HEK293 (cell line): Measurements from ENCODE around the gene VASP.

Experiments used
- CTCF ChIP-seq: fragments of 450-650 bp; formaldehyde crosslinking; IDR thresholded peaks from 2 replicates; pipeline ENCODE4 v1.5.1; 2016; ENCODE audit warnings: missing biosample characterization, missing genetic modification characterization
- HOXC10 ChIP-seq: sonication (generic); formaldehyde crosslinking; IDR thresholded peaks from 2 replicates; pipeline ENCODE4 v1.8.1; 2023; ENCODE audit warnings: mild to moderate bottlenecking, missing genetic modification reagents
- KLF16 ChIP-seq: fragments of 450-650 bp; formaldehyde crosslinking; IDR thresholded peaks from 2 replicates; pipeline ENCODE4 v1.5.1; 2017; ENCODE audit warnings: missing biosample characterization, missing genetic modification characterization
- KLF7 ChIP-seq: fragments of 450-650 bp; formaldehyde crosslinking; IDR thresholded peaks from 2 replicates; pipeline ENCODE4 v1.5.1; 2016; ENCODE audit warnings: missing biosample characterization, missing genetic modification characterization, borderline replicate concordance
- MYNN ChIP-seq: fragments of 450-650 bp; formaldehyde crosslinking; IDR thresholded peaks from 2 replicates; pipeline ENCODE4 v1.5.1; 2016; ENCODE audit warnings: missing biosample characterization, missing genetic modification characterization, borderline replicate concordance
- PRDM1 ChIP-seq: fragments of 450-650 bp; formaldehyde crosslinking; IDR thresholded peaks from 2 replicates; pipeline ENCODE4; 2016; ENCODE audit warnings: missing biosample characterization, missing genetic modification characterization
- REPIN1 ChIP-seq: fragments of 450-650 bp; formaldehyde crosslinking; IDR thresholded peaks from 2 replicates; pipeline ENCODE4 v1.5.1; 2017; ENCODE audit warnings: missing biosample characterization, missing genetic modification characterization, low read depth
- REST ChIP-seq: fragments of 450-650 bp; formaldehyde crosslinking; IDR thresholded peaks from 2 replicates; pipeline ENCODE4 v1.5.1; 2016; ENCODE audit warnings: missing biosample characterization, missing genetic modification characterization
- ZBTB11 ChIP-seq: fragments of 450-650 bp; formaldehyde crosslinking; conservative IDR thresholded peaks from 2 replicates; pipeline ENCODE4 v1.5.1; 2016; ENCODE audit warnings: low read depth, missing biosample characterization, missing genetic modification characterization
- ZBTB26 ChIP-seq: fragments of 450-650 bp; formaldehyde crosslinking; optimal IDR thresholded peaks from 2 replicates; pipeline ENCODE3; 2016; ENCODE audit warnings: missing biosample characterization, mild to moderate bottlenecking, missing genetic modification characterization
- ZBTB48 ChIP-seq: fragments of 450-650 bp; formaldehyde crosslinking; IDR thresholded peaks from 2 replicates; pipeline ENCODE4 v1.5.1; 2016; ENCODE audit warnings: missing biosample characterization, missing genetic modification characterization
- ZFHX2 ChIP-seq: fragments of 450-650 bp; formaldehyde crosslinking; conservative IDR thresholded peaks from 2 replicates; pipeline ENCODE4 v1.5.1; 2016; ENCODE audit warnings: missing biosample characterization, missing genetic modification characterization
- ZFP3 ChIP-seq: fragments of 450-650 bp; formaldehyde crosslinking; IDR thresholded peaks from 2 replicates; pipeline ENCODE4 v1.5.1; 2016; ENCODE audit warnings: low read depth, missing biosample characterization, missing genetic modification characterization
- ZFP69B ChIP-seq: fragments of 450-650 bp; formaldehyde crosslinking; IDR thresholded peaks from 2 replicates; pipeline ENCODE4 v1.5.1; 2016; ENCODE audit warnings: missing biosample characterization, missing genetic modification characterization
- ZNF133 ChIP-seq: fragments of 450-650 bp; formaldehyde crosslinking; IDR thresholded peaks from 2 replicates; pipeline ENCODE4 v1.5.1; 2016; ENCODE audit warnings: missing biosample characterization, missing genetic modification characterization
- ZNF174 ChIP-seq: fragments of 450-650 bp; formaldehyde crosslinking; IDR thresholded peaks from 2 replicates; pipeline ENCODE4 v1.5.0; 2017; ENCODE audit warnings: missing biosample characterization, mild to moderate bottlenecking, missing genetic modification characterization
- ZNF23 ChIP-seq: fragments of 450-650 bp; formaldehyde crosslinking; IDR thresholded peaks from 2 replicates; pipeline ENCODE4 v1.5.1; 2016; ENCODE audit warnings: missing biosample characterization, missing genetic modification characterization, borderline replicate concordance
- ZNF266 ChIP-seq: fragments of 450-650 bp; formaldehyde crosslinking; IDR thresholded peaks from 2 replicates; pipeline ENCODE4 v1.5.1; 2016; ENCODE audit warnings: missing biosample characterization, missing genetic modification characterization, low read depth
- ZNF341 ChIP-seq: fragments of 450-650 bp; formaldehyde crosslinking; IDR thresholded peaks from 2 replicates; pipeline ENCODE4; 2016; ENCODE audit warnings: low read depth, missing biosample characterization, missing genetic modification characterization
- ZNF366 ChIP-seq: fragments of 450-650 bp; formaldehyde crosslinking; conservative IDR thresholded peaks from 2 replicates; pipeline ENCODE4 v1.5.1; 2016; ENCODE audit warnings: missing biosample characterization, missing genetic modification characterization
- ZNF394 ChIP-seq: fragments of 450-650 bp; formaldehyde crosslinking; IDR thresholded peaks from 2 replicates; pipeline ENCODE4 v1.5.1; 2016; ENCODE audit warnings: missing biosample characterization, missing genetic modification characterization, mild to moderate bottlenecking, moderate library complexity, borderline replicate concordance
- ZNF404 ChIP-seq: fragments of 450-650 bp; formaldehyde crosslinking; IDR thresholded peaks from 2 replicates; pipeline ENCODE4 v1.5.1; 2017; ENCODE audit warnings: missing biosample characterization, missing genetic modification characterization
- ZNF426 ChIP-seq: fragments of 450-650 bp; formaldehyde crosslinking; IDR thresholded peaks from 2 replicates; pipeline ENCODE4 v1.5.1; 2017; ENCODE audit warnings: missing biosample characterization, missing genetic modification characterization, mild to moderate bottlenecking, inconsistent platforms, moderate library complexity
- ZNF488 ChIP-seq: fragments of 450-650 bp; formaldehyde crosslinking; IDR thresholded peaks from 2 replicates; pipeline ENCODE4 v1.5.1; 2016; ENCODE audit warnings: missing biosample characterization, missing genetic modification characterization
- ZNF571 ChIP-seq: fragments of 450-650 bp; formaldehyde crosslinking; IDR thresholded peaks from 2 replicates; pipeline ENCODE4 v1.5.0; 2017; ENCODE audit warnings: missing biosample characterization, missing genetic modification characterization
- ZNF768 ChIP-seq: fragments of 450-650 bp; formaldehyde crosslinking; IDR thresholded peaks from 2 replicates; pipeline ENCODE4 v1.5.1; 2018; ENCODE audit warnings: missing biosample characterization, mild to moderate bottlenecking, missing genetic modification characterization
- ZNF843 ChIP-seq: fragments of 450-650 bp; formaldehyde crosslinking; IDR thresholded peaks from 2 replicates; pipeline ENCODE4 v1.5.1; 2016; ENCODE audit warnings: missing biosample characterization, missing genetic modification characterization
- ZXDB ChIP-seq: fragments of 450-650 bp; formaldehyde crosslinking; IDR thresholded peaks from 2 replicates; pipeline ENCODE4 v1.5.1; 2016; ENCODE audit warnings: missing biosample characterization, missing genetic modification characterization

VASP gene

GRCh38 chr19:45485305-45486077 is 21.8 kb upstream of the VASP start (continued):
- TF ChIP-seq KLF7 (tag by site-specific recombination) (no peak), ZNF341 (tag by site-specific recombination) (no peak), ZNF404 (tag by site-specific recombination) (no peak), ZNF768 (no peak), ZBTB26 (tag by site-specific recombination) (no peak), REPIN1 (no peak), REST (tag by site-specific recombination) (no peak), ZFP69B (tag by site-specific recombination) (no peak), ZNF394 (tag by site-specific recombination) (no peak; the same call in 1 of the 2 replicates), ZNF488 (no peak), HOXC10 (CRISPR knock-in tag) (no peak), ZBTB48 (peak; percentile 80; the same call in 1 of the 2 replicates), ZBTB11 (tag by site-specific recombination) (peak; percentile 37), ZNF133 (no peak), MYNN (tag by site-specific recombination) (no peak), ZFP3 (tag by site-specific recombination) (no peak), ZNF366 (tag by site-specific recombination) (no peak), ZNF174 (no peak), PRDM1 (peak; percentile 85), KLF16 (tag by site-specific recombination) (no peak), ZFHX2 (peak; percentile 78), ZNF571 (no peak), ZNF266 (tag by site-specific recombination) (no peak), ZNF23 (tag by site-specific recombination) (no peak), ZXDB (tag by site-specific recombination) (peak; percentile 49; the same call in 1 of the 2 replicates), CTCF (peak; percentile 89), ZNF426 (tag by site-specific recombination) (no peak), ZNF843 (tag by site-specific recombination) (no peak)
